GM18873 (cell line): Measurements from ENCODE around the gene AARS1.
"Not testable (repeated sequence)": the region's sequence is repeated elsewhere in the genome, so short reads cannot be mapped to it uniquely, and the experiment has no call there.

ENCODE experiments used
- ATAC-seq: cut with Tn5 transposase; IDR thresholded peaks from one replicate; pipeline ENCODE4 v1.9.1; 2021; ENCODE audit warnings: mild to moderate bottlenecking, moderate library complexity, moderate number of reproducible peaks; ENCODE audit not compliant: unreplicated experiment, low FRiP score

The AARS1 gene

DNA sequence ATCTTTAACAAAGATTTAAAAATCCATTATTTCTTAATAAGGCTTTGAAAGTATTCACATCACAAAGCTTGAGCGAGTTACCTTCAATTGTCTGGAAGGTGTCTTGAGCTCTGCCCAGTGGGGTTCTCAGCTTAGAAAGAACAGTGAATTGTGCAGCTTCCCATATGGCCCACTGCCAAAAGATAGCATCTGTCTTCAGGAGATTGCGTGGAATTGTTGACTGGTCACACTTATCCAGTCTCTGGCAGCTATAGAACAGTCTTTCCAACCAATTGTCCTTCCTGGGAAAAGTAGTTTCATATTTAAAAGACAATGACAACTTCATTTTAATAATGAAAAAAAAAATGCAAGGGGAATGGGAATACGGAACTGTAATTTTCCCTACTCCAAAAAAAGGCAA, 57.5 kb downstream of the AARS1 start:
- not testable (repeated sequence) for ATAC-seq

DNA sequence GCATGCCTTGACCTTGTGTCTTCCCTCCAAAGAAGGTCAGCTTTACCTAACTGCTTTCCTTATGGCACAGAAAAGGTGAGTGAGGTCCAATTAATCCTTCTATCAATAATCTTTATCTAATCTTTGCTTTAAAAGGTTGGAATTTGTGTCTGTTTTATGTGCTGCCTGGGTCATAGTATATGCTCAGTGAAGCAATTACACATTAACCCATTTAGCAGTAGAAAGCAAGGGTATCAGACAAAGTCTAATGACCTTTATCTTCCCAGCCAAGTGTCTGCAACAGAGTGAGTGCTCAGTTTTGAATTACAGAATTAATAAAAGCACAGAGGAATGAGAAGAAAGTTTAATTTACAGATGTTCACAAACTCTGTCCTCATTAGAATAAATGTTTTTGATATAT, 63.3 kb downstream of the AARS1 start:
- ATAC-seq = not testable (repeated sequence)

DNA sequence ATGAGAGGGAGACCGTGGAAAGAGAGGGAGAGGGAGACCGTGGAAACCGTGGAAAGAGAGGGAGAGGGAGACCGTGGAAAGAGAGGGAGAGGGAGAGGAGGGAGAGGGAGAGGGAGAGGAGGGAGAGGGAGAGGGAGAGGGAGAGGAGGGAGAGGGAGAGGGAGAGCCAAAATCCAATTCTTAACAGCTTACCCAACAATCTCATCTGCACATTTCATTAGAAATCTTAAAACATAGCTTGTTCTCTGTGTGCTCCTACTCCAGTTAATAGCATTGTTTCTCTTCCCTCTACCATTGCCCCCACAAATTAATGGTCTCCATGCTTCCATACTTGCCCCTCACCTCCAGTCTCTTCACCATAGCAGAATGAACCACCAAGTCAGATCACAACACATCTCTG, 63.9 kb downstream of the AARS1 start:
- ATAC-seq = not testable (repeated sequence)

DNA sequence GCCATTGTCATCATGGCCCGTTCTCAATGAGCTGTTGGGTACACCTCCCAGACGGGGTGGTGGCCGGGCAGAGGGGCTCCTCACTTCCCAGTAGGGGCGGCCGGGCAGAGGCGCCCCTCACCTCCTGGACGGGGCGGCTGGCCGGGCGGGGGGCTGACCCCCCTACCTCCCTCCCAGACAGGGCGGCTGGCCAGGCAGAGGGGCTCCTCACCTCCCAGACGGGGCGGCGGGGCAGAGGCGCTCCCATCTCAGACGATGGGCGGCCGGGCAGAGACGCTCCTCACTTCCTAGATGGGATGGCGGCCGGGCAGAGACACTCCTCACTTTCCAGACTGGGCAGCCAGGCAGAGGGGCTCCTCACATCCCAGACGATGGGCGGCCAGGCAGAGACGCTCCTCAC, 64.7 kb downstream of the AARS1 start:
- not testable (repeated sequence) for ATAC-seq

DNA sequence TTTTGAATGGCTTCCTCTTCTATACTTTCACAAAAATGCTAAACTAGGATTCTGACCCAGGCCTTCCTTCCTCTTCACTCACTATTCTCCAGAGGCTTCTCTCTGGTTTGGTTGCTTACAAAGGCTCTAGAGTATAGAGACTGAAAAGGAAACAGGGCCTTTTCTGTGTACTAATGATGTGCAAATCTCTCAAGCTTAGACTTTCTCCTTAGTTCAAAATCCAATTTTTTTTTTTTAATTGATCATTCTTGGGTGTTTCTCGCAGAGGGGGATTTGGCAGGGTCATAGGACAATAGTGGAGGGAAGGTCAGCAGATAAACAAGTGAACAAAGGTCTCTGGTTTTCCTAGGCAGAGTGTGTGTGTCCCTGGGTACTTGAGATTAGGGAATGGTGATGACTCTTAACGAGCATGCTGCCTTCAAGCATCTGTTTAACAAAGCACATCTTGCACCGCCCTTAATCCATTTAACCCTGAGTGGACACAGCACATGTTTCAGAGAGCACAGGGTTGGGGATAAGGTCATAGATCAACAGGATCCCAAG, 65.3 kb downstream of the AARS1 start:
- ATAC-seq = not testable (repeated sequence)

DNA sequence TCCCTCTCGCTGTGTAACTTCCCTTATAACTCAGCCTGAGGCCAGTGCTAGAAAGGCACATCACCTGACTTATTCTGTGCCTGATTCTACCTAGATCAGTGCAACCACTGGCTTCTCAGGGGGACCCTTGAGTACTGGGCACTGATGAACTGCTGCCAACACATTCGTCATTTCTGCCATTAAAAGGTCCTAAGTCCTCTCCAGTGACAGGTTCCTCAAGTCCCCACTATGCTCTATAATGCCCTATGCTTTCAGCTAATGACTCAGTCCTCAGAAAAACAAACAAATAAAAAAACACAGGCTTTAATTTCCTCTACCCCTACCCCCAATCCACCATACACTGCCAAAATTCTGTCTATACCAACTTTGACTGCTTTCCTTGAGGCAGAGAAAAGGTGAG, 66.1 kb downstream of the AARS1 start:
- ATAC-seq = not testable (repeated sequence)

DNA sequence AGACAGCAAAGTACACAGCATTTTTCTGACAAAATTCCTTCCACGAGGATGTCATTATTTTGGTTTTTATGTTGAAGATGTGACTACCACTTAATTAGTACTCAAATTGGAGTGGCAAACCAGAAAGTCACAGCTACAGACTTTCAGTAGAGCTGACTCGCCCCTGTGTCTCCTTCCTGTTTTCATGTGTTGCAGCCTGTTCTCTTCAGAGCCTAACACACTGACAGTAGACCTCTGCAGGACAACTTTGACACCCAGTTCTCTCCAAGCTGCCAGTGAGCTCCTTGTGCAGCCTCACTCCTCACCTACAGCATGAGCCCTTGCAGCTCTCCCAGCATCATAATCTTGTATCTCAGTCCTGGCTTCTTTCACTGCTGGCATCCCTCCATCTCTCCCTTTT, 66.7 kb downstream of the AARS1 start:
- not testable (repeated sequence) for ATAC-seq

DNA sequence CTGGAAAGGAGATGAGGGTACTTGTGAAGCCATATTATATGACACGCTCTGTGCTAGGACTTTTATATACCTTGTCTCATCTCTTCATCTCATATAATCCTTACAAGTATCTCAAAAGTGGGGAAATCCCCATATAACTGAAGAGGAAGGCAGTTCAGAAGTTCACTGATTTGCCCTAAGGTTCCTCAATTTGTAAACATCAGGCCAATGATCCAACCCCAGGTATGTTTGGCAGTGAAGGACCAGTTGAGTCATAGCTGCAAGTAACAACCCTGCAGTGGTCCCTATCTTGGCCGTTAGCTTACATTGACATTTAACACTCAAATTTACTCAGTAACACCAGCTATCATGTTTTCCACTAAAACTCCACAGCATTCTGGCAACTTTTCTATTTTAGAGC, 70.7 kb downstream of the AARS1 start:
- not testable (repeated sequence) for ATAC-seq

DNA sequence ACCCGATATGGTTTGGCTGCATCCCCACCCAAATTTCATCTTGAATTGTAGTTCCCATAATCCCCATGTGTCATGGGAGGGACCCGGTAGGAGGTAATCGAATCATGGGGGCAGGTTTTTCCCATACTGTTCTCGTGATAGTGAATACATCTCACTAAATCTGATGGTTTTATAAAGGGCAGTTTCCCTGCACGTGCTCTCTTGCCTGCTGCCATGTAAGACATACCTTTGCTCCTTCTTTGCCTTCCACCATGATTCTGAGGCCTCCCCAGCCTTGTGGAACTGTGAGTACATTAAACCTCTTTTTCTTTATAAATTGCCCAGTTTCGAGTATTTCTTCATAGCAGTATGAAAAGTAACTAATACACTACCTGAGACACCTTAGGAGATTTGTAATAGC, 82.9 kb downstream of the AARS1 start:
- not testable (repeated sequence) for ATAC-seq

DNA sequence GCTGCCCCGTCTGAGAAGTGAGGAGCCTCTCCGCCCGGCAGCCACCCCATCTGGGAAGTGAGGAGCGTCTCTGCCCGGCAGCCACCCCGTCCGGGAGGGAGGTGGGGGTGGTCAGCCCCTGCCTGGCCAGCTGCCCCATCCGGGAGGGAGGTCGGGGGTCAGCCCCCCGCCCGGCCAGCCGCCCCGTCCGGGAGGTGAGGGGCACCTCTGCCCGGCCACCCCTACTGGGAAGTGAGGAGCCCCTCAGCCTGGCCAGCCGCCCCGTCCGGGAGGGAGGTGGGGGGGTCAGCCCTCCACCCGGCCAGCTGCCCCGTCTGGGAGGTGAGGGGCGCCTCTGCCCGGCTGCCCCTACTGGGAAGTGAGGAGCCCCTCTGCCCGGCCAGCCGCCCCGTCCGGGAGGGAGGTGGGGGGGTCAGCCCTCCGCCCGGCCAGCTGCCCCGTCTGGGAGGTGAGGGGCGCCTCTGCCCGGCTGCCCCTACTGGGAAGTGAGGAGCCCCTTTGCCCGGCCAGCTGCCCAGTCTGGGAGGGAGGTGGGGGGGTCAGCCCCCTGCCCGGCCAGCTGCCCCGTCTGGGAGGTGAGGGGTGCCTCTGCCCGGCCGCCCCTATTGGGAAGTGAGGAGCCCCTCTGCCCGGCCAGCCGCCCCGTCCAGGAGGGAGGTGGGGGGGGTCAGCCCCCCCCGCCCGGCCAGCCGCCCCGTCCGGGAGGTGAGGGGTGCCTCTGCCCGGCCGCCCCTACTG, 84.5 kb downstream of the AARS1 start:
- not testable (repeated sequence) for ATAC-seq

DNA sequence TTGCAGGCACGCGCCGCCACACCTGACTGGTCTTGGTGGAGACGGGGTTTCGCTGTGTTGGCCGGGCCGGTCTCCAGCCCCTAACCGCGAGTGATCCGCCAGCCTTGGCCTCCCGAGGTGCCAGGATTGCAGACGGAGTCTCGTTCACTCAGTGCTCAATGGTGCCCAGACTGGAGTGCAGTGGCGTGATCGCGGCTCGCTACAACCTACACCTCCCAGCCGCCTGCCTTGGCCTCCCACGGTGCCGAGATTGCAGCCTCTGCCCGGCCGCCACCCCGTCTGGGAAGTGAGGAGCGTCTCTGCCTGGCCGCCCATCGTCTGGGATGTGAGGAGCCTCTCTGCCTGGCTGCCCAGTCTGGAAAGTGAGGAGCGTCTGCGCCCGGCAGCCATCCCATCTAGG, 85.3 kb downstream of the AARS1 start:
- ATAC-seq = not testable (repeated sequence)

DNA sequence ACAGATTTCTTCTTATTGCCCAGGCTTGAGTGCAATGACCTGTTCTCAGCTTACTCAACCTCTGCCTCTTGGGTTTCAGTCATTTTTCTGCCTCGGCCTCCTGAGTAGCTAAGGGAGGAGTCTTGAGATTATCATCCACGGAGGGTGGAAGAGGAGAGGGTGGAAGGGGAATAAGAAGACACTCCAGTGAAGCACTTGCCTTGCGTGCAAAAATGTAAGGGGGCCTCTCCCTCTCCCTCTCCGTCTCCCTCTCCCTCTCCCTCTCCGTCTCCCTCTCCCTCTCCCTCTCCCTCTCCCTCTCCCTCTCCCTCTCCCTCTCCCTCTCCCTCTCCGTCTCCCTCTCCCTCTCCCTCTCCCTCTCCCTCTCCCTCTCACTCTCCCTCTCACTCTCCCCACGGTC, 85.8 kb downstream of the AARS1 start:
- not testable (repeated sequence) for ATAC-seq
